GM12878 (cell line): ENCODE measurements around the gene CAPN10. TPM values are rescaled to one million over a fixed set of nuclear protein-coding genes. Genes with fewer than 3 reads are reported as not detected.

Experiments
- ATF2 ChIP-seq: IDR thresholded peaks from 2 replicates; pipeline ENCODE4 v1.6.1; 2012; ENCODE audit warnings: low read length, inconsistent platforms
- BCLAF1 ChIP-seq: fragments of 450-650 bp; IDR thresholded peaks from 2 replicates; pipeline ENCODE4 v1.6.1; 2017; ENCODE audit warnings: antibody characterized with exemption, mild to moderate bottlenecking, moderate library complexity
- BMI1 ChIP-seq: fragments of 450-650 bp; IDR thresholded peaks from 2 replicates; pipeline ENCODE4 v1.6.1; 2016; ENCODE audit warnings: mild to moderate bottlenecking, moderate library complexity, borderline replicate concordance
- CBFB ChIP-seq: IDR thresholded peaks from 2 replicates; pipeline ENCODE4 v1.6.1; 2016; ENCODE audit warnings: antibody characterized with exemption, low read depth
- E2F4 ChIP-seq: IDR thresholded peaks from 2 replicates; pipeline ENCODE4 v1.6.1; 2012; ENCODE audit warnings: low read depth, low read length, improper control_type of control experiment
- E2F8 ChIP-seq: fragments of 450-650 bp; IDR thresholded peaks from 2 replicates; pipeline ENCODE4 v1.6.1; 2018; ENCODE audit warnings: mild to moderate bottlenecking, low read depth, moderate library complexity; ENCODE audit not compliant: partially characterized antibody
- FOXK2 ChIP-seq: fragments of 450-650 bp; IDR thresholded peaks from 2 replicates; pipeline ENCODE4 v1.6.1; 2017; ENCODE audit warnings: mild to moderate bottlenecking, moderate library complexity
- MLLT1 ChIP-seq: fragments of 450-650 bp; IDR thresholded peaks from 2 replicates; pipeline ENCODE4 v1.6.1; 2016; ENCODE audit warnings: mild to moderate bottlenecking
- PBX3 ChIP-seq: IDR thresholded peaks from 2 replicates; pipeline ENCODE4 v1.6.1; 2011; ENCODE audit warnings: mild to moderate bottlenecking, low read depth, low read length, moderate library complexity; ENCODE audit not compliant: insufficient replicate concordance
- RELA ChIP-seq: fragments of 450-650 bp; IDR thresholded peaks from 2 replicates; pipeline ENCODE4 v1.8.0; 2014; ENCODE audit warnings: borderline replicate concordance; ENCODE audit not compliant: partially characterized antibody
- RUNX3 ChIP-seq: IDR thresholded peaks from 2 replicates; pipeline ENCODE4 v1.6.1; 2012; ENCODE audit warnings: low read length, inconsistent platforms
- SMAD1 ChIP-seq: fragments of 450-650 bp; IDR thresholded peaks from 2 replicates; pipeline ENCODE4 v1.6.1; 2018; ENCODE audit warnings: mild to moderate bottlenecking, low read depth; ENCODE audit not compliant: partially characterized antibody
- TARDBP ChIP-seq: IDR thresholded peaks from 2 replicates; pipeline ENCODE4 v1.6.1; 2016; ENCODE audit warnings: borderline replicate concordance
- YBX1 ChIP-seq: fragments of 450-650 bp; IDR thresholded peaks from 2 replicates; pipeline ENCODE4 v1.6.1; 2016; ENCODE audit warnings: antibody characterized with exemption
- polyA plus RNA-seq, 11 experiments: library from polyadenylated mRNA; depleted of rRNA in 4 of 11; unstranded in 6 of 11; stranded (reverse) in 5 of 11; fragments of >200 nt; fragmentation: Nextera tagmentation in 4 of 11; fragmentation: Illumina TruSeq in 1 of 11; extraction: Ambion mirVana in 4 of 11; extraction: Trizol in 1 of 11; gene quantifications; 1 replicate in 1 of 11; 2 replicates in 10 of 11; pipeline versions ENCODE4 v1.2.1 to v1.2.3, GENCODE V29; 2011 to 2016; ENCODE audit warnings: inconsistent platforms in 2 of 11, missing spikeins in 2 of 11, low read depth in 1 of 11
- total RNA-seq, 4 experiments: library from RNA; depleted of rRNA in 3 of 4; stranded (reverse); fragments of >200 nt in 3 of 4; fragmentation: Illumina TruSeq in 1 of 4; extraction: Trizol in 1 of 4; gene quantifications; 2 replicates each; pipeline versions ENCODE4 v1.2.1 to v1.2.3, GENCODE V29; 2013 to 2021

The CAPN10 gene
- total and polyA plus RNA-seq, 10 of the 15 experiments (the other 5 are each of a cell fraction or from before 2014, with no cell fraction given), result 0.37 to 40.6 (median 17.5) TPM

GRCh38 chr2:240561325-240561971 lies 25.1 kb upstream of the CAPN10 start (continued):
- TF ChIP-seq BCLAF1, result no peak
- TF ChIP-seq ATF2, result no peak
- no peak for TF ChIP-seq YBX1
- TF ChIP-seq RELA, result no peak
- no peak for TF ChIP-seq CBFB
- no peak for TF ChIP-seq E2F4
- TF ChIP-seq RUNX3, result no peak
- peak; percentile 55 for TF ChIP-seq MLLT1
- TF ChIP-seq FOXK2, result no peak
- TF ChIP-seq TARDBP, result no peak
- no peak for TF ChIP-seq PBX3
- no peak for TF ChIP-seq BMI1
- no peak for TF ChIP-seq E2F8
- TF ChIP-seq SMAD1, result peak; percentile 82
